GM10847 (cell line): ENCODE results near the gene FGF23.
A peak's percentile ranks its signal among the peaks of the same experiment; 100 is the strongest.

Experiments used
- POLR2A ChIP-seq: IDR thresholded peaks from 2 replicates; pipeline ENCODE4 v1.6.1; 2011; ENCODE audit not compliant: insufficient read length; ENCODE audit errors: extremely low read depth

Gene FGF23

DNA sequence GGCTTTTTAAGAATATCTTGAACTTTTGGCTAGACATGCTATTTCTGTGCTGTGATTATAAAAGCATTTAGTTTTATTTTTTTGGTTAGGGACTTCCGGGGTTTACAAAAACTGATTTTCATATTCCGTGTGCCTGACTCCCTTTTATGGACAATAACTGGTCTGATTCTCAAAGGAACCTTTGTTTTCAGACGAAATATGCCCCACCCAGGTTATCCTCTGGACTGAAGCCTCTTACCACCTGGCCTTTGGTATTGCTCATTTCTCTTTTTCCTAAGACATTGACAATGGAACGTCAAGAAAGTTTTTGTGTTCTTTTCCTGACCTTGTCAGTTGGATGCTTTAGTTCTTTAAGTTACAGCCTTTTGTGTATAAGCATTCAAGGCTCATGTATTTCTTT, 47.7 kb downstream of the FGF23 start:
- TF ChIP-seq POLR2A, result no peak

DNA sequence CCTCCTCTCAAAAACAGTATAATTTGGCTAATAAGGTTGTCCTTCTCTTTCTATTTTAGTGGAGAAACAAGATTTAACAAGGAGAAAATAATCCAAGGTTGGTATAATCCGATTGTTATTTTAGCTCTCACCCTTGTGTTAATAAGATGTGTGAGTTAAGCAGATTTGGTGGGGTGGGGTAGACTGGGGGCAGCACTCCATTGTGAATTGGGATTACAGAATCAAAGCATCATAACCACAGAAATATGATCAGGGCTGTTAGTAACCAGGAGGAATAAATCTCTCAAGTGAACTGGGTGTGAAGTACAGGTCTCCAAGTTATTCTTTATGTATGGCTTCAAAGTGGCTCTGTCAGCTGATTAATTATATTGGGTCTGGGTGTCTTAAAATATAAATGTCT, 48.3 kb downstream of the FGF23 start:
- no peak for TF ChIP-seq POLR2A

DNA sequence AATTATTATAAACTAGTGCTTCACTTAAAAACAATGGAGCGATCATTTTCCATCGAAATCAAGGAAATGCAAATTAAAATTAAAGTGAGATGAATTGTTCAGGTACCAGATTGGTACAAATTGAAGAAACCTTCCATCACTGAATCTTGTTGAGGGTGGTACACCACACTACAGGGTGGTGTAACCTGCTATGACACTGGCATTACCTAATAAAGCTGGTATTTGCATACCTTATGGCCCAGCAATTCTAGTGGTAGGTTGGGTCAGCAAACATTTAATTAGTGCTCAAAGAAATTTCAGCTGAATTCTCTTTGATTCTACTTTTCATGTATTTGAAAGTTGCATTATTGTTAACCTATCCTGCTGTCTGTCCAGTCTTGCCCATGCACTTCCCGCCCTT, 49.3 kb downstream of the FGF23 start:
- TF ChIP-seq POLR2A, result no peak

DNA sequence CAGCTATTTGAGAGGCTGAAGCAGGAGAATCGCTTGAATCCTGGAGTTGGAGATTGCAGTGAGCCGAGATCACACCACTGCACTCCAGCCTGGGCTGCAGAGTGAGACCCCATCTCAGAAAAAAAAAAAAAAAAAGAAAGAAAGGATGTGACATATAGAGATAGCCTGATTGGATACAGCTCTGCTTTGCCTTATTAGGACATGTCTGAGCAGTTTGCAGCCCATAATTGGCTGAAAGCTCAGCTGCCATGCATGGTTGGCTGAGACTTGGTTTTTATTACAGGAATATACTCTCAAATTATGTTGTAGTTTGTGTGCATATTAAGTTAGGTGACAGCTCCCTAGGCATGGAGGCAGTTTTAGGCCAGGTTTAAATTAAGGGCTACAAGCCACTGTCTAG, 52.2 kb downstream of the FGF23 start:
- TF ChIP-seq POLR2A, result no peak

DNA sequence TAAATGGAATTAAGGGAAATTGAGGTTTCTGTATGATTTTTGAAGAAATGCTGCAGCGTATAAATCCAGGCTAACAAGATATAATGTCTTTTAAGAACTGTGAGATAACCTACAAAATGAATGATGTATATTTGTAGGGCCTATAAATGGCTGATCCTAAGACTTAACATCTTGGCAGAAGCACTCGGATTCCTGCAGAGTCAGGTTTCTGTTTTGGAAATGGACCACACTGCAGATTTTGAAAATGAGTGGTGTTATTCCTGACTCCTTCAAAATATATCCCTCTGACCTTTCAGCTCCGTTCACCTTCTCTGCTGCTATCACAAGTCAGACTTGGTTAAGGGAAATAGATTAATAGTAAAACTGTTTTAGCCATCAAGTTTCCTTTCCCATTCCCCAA, 53.5 kb downstream of the FGF23 start:
- TF ChIP-seq POLR2A, result no peak

DNA sequence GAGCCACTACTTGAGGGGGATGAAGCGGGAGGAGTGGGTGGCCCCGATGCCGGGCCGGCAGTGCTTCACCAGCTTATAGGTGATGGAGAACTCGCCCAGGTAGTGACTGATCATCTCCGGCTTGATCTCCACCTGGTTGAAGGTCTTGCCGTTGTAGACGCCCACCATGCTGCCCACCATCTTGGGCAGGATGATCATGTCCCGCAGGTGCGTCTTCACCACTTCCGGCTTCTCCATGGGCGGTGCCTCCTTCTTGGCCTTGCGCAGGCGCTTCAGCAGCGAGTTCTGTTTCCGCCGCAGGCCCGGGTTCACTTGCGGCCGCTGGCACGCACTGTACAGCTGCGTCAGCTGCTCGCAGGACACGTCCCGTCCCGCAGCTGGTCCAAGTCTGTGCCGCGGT, 55.1 kb downstream of the FGF23 start:
- TF ChIP-seq POLR2A, result no peak

DNA sequence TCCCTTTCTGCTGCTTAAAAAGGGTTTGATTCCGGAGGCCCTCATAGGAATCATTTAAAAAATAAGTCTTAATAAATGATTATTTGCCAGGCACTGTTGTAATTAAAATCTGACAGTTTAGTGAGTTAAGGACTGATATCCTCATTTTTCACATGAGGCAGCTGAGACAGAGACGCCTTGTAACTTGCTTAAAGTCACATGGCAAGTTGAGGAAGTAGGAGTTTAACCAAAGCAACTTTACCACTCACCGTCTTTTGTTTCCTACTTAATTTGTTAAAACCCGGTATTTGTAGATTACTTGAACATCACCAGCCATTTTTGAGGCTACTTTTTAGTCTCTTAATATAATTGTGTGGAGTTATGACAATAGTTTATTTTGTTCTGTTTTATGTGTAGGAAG, 56.1 kb downstream of the FGF23 start:
- TF ChIP-seq POLR2A, result no peak

DNA sequence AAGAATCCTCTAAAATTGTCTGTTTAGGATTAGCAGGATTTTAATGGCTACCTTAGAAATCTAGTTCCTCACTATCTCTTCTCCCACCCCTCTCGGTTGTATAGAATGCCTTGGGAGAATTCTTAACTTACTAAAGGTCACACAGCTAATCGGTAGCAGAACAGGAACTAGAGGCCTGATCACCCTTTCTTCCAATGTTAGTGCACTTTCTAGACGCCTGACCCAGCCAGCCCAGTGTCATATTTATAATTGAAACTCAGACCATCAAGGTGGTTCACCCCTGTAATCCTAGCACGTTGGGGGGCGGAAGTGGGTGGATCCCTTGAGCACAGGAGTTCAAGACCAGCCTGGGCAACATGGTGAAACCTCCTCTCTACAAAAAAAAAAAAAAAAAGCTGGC, 56.8 kb downstream of the FGF23 start:
- TF ChIP-seq POLR2A, result no peak

DNA sequence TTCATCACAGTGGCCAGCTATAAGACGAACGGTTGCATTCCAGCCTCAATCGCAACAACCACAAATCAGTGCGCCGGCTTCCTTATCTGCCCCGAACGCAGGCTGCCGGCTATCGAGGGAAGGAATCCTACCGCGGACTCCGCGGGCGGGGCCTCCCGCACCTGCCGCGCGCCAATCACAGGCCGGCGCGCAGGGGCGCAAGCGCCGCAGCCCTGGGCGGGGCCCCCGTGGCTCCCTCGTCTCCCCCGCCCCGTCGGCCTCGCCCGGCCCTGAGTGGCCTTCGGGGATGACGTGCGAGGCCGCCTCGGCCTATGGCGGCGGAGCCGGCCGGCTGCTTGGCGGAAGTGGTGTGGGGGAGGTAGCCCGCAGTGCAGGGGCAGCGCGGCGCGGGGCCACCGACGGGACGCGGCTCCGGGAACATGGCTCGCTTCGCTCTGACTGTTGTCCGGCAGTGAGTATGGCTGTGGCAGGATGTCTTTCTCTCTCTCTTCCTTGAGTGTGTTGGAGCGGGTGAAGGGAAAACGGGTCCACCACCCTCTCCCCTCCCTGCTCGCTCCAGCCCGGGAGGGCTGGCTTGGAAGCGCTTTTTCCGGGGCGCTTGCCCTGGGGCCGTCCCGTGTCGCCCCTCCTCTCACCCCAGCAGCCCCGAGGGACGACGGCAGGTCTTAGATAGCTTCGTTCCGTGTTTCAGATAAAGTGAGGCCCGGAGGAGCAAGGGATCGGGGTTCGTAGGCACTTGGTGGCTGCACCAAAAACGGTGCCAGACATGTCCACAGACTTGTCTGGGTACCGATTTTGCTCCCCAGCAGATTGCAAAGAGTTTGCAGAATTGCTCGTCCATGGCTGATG, 58.4 kb downstream of the FGF23 start, which contains the start of gene TIGAR:
Gene TIGAR, plus strand, starts transcription at position 361 of the 849 bp plus-strand sequence. Its CDS starts 59 bp downstream, at position 420.
- TF ChIP-seq POLR2A, result peak; percentile 91

DNA sequence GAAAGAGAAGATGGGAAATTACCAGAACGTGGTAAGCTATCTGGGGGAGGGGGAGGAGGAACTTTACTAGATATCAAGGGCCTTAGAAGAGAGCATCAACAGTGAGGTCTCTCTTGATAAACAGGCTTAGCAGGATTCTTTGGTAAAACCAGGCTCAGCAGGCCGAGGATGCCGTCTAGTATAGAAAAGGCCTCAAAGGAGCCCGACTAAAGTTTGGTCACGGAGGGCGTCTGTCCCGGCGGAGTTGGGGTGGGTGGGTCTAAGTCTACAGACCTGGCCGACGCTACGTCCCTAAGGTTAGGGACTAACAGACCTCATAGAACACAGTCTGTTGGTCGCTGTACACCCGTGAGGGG, 59.0 kb downstream of the FGF23 start:
- no peak for TF ChIP-seq POLR2A
